Ishikawa (cell line): ENCODE data around the gene NEUROD2.

Experiments used
- CEBPB ChIP-seq: IDR thresholded peaks from 2 replicates; pipeline ENCODE4 v1.6.1; 2012
- CREB1 ChIP-seq: IDR thresholded peaks from 2 replicates; pipeline ENCODE4 v1.6.1; 2012; ENCODE audit warnings: low read depth
- EGR1 ChIP-seq: IDR thresholded peaks from 2 replicates; pipeline ENCODE4 v1.6.1; 2012
- EP300 ChIP-seq: IDR thresholded peaks from 2 replicates; pipeline ENCODE4 v1.6.1; 2012; ENCODE audit warnings: borderline replicate concordance
- FOXM1 ChIP-seq: IDR thresholded peaks from 2 replicates; pipeline ENCODE4 v1.6.1; 2012; ENCODE audit warnings: low read depth, borderline replicate concordance
- NFIC ChIP-seq: IDR thresholded peaks from 2 replicates; pipeline ENCODE4 v1.6.1; 2012
- RAD21 ChIP-seq: IDR thresholded peaks from 2 replicates; pipeline ENCODE4 v1.6.1; 2012; ENCODE audit warnings: low read depth
- TAF1 ChIP-seq: IDR thresholded peaks from 2 replicates; pipeline ENCODE4 v1.6.1; 2012; ENCODE audit warnings: low read depth, mild to moderate bottlenecking
- TCF12 ChIP-seq: IDR thresholded peaks from 2 replicates; pipeline ENCODE4 v1.6.1; 2012; ENCODE audit warnings: low read depth
- TEAD4 ChIP-seq: IDR thresholded peaks from 2 replicates; pipeline ENCODE4 v1.6.1; 2012
- YY1 ChIP-seq: IDR thresholded peaks from 2 replicates; pipeline ENCODE4 v1.6.1; 2012; ENCODE audit warnings: low read depth
- ZBTB7A ChIP-seq: IDR thresholded peaks from 2 replicates; pipeline ENCODE4 v1.6.1; 2012; ENCODE audit warnings: low read depth
- TF ChIP-seq, protein P1 (sequence below): IDR thresholded peaks from 2 replicates; pipeline ENCODE4 v1.6.1; 2012; ENCODE audit warnings: low read depth, mild to moderate bottlenecking
- TF ChIP-seq, protein P2 (sequence below): IDR thresholded peaks from 2 replicates; pipeline ENCODE4 v1.6.1; 2012
- TF ChIP-seq, protein P3 (sequence below): IDR thresholded peaks from 2 replicates; pipeline ENCODE4 v1.6.1; 2012

The NEUROD2 gene

GRCh38 chr17:39629494-39629880, 21.8 kb upstream of the NEUROD2 start:
- TF ChIP-seq TAF1: no peak
- TF ChIP-seq TEAD4: no peak
- TF ChIP-seq, protein P1, sequence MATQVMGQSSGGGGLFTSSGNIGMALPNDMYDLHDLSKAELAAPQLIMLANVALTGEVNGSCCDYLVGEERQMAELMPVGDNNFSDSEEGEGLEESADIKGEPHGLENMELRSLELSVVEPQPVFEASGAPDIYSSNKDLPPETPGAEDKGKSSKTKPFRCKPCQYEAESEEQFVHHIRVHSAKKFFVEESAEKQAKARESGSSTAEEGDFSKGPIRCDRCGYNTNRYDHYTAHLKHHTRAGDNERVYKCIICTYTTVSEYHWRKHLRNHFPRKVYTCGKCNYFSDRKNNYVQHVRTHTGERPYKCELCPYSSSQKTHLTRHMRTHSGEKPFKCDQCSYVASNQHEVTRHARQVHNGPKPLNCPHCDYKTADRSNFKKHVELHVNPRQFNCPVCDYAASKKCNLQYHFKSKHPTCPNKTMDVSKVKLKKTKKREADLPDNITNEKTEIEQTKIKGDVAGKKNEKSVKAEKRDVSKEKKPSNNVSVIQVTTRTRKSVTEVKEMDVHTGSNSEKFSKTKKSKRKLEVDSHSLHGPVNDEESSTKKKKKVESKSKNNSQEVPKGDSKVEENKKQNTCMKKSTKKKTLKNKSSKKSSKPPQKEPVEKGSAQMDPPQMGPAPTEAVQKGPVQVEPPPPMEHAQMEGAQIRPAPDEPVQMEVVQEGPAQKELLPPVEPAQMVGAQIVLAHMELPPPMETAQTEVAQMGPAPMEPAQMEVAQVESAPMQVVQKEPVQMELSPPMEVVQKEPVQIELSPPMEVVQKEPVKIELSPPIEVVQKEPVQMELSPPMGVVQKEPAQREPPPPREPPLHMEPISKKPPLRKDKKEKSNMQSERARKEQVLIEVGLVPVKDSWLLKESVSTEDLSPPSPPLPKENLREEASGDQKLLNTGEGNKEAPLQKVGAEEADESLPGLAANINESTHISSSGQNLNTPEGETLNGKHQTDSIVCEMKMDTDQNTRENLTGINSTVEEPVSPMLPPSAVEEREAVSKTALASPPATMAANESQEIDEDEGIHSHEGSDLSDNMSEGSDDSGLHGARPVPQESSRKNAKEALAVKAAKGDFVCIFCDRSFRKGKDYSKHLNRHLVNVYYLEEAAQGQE: no peak
- TF ChIP-seq, protein P2, sequence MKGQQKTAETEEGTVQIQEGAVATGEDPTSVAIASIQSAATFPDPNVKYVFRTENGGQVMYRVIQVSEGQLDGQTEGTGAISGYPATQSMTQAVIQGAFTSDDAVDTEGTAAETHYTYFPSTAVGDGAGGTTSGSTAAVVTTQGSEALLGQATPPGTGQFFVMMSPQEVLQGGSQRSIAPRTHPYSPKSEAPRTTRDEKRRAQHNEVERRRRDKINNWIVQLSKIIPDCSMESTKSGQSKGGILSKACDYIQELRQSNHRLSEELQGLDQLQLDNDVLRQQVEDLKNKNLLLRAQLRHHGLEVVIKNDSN: no peak
- TF ChIP-seq FOXM1: no peak
- no peak for TF ChIP-seq NFIC
- no peak for TF ChIP-seq CREB1

DNA sequence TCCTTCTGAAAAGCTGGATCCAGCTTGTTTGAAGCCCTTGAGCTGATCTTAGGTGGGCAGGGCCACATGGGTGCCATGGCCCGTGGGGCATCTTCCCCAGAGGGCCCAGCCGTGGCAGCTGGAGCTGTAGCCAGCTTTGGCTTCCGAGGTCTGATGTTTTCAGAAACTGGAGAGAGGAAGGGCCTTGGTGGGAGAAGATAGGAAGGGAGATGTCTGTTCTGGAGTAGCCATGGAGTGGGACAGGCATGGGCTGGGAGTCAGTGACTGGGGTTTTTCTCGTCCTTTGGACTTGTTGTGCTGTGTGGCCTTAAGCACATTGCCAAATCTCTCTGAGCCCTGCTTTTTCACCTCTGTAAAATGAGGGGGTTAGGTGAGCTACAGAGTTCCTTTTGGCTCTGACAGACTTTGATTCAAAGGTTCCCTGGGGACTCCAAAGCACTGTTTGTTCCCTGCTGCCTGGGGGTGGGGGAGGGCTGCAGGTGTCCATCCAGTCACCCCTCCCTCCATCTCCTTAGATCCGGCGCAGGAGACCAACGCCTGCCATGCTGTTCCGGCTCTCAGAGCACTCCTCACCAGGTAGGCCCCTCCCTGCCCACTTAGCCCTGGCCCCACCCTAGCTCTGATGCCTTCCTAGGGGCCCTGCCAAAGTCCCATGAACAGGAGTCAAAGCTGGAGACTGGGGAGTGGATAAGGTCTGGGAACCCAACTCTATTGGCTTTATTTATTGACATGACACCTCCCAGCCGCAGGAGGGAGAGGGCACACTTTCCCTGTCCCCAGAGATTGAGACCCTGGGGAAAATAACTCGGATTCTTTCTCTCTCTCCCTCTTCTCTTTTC, 21.2 kb upstream of the NEUROD2 start:
- TF ChIP-seq TEAD4 (no peak), CREB1 (no peak), YY1 (no peak), ZBTB7A (no peak), EP300 (no peak), TAF1 (no peak), TCF12 (no peak), NFIC (no peak), EGR1 (no peak), RAD21 (no peak), CEBPB (no peak)
- TF ChIP-seq, protein P2: no peak
- TF ChIP-seq, protein P1: no peak
- TF ChIP-seq, protein P3, sequence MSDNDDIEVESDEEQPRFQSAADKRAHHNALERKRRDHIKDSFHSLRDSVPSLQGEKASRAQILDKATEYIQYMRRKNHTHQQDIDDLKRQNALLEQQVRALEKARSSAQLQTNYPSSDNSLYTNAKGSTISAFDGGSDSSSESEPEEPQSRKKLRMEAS: no peak

DNA sequence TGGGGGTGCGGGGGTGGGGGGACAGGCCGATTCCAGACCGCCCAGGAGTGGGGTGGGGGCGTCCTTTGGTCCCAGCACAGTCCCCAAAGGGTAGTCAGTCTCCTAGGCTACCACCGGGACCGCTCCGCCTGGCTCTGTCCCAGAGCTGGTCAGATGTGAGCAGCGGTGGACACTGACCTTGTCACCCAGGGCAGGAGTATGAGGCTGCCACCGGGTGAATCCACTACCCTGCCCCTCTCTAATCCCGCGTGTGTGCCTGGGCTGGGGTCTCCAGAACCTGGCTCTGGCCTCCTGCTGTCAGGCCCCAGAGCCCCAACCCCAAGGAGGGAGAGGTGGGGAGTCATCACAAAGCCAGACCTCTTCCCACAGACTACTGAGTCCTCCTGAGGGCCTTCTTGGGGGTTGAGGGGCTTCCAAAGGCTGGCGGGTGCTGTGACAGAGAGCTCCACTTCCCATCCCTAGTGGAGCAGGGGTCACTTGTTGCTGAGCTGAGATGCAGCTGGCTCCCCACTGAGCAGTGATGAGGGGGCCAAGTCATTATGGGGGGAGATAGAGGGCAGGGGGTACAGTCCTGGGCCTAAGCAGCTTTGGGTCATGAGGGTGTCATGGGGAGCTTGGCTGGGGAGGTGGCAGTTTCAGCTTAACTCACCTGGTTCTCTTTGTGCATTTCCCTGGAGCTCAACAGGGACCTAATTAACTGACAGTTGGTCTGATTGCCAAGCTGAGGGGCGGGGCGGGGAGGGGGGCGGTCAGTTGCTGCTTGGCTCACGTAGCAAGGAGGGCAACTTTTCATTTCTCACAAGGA, 20.2 kb upstream of the NEUROD2 start:
- TF ChIP-seq FOXM1 (no peak), TCF12 (no peak), TAF1 (no peak)

- no peak for TF ChIP-seq EP300
- 0 out of 2 replicates have a peak, but pooled peaks have one; percentile 23 for TF ChIP-seq ZBTB7A
These were observed 19.5 kb upstream of the NEUROD2 start for GRCh38 chr17:39627047-39627711.

DNA sequence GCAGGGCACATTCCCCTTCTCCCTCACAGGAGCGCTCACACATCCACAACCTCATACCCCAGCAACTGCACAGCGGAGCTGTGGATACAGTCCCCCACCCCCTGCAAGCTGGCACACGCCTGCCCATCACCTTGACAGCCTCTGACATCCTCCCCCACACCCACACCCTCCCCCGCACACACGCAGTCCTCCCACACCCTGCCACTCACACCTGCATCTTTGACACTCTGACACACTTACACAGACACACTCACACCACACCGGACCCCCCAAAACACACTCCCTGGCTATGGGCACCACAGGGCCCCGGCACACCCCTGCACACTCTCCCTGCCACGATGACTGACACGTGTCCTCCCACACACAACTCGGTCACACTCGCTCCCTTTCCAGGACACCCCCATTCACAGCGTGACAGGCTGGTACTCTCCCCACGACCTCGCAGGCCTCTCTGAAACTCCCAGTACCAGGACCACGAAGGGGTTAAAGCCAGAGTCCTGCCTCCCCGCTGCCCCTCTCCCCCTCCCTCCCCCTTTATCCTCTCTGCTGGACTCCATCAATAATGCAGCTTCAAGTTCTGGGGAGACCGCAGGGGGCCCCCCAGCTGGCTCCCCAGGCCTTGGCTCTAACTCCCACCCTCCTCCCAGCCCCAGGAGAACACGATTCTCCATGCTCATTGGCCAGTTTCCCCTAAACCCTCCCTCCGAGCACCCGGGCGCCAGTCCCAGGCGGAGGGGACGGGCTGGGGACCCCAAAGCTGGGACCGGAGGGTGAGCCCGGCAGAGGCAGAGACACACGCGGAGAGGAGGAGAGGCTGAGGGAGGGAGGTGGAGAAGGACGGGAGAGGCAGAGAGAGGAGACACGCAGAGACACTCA, 18.7 kb upstream of the NEUROD2 start, which contains the start of gene PPP1R1B:
Gene PPP1R1B, plus strand, starts transcription at position 782 of the 876 bp plus-strand sequence. CDS start 441 bp downstream, outside the sequence.
- TF ChIP-seq ZBTB7A (0 out of 2 replicates have a peak, but pooled peaks have one; percentile 44), EGR1 (no peak), RAD21 (no peak), TEAD4 (no peak), FOXM1 (no peak), YY1 (no peak), NFIC (peak; percentile 60), CREB1 (no peak), TAF1 (no peak), EP300 (no peak), TCF12 (peak; percentile 41; the same call in 1 of the 2 replicates), CEBPB (no peak)
- TF ChIP-seq, protein P1: no peak
- TF ChIP-seq, protein P3: no peak
- TF ChIP-seq, protein P2: no peak
